Stimulated activated CD8-positive, alpha-beta memory T cell treated with anti-CD3 and anti-CD28 coated beads, Interleukin-7, amount 100 ng/mL, for 4 hours (primary cell): ENCODE data around the gene P2RY8.

ENCODE experiments used
- DNase-seq, 2 donors: peaks; one replicate each; pipeline ENCODE4 v3.0.0-alpha.2; 2020; ENCODE audit warnings: low read depth in 2 of 2

Gene P2RY8

DNA sequence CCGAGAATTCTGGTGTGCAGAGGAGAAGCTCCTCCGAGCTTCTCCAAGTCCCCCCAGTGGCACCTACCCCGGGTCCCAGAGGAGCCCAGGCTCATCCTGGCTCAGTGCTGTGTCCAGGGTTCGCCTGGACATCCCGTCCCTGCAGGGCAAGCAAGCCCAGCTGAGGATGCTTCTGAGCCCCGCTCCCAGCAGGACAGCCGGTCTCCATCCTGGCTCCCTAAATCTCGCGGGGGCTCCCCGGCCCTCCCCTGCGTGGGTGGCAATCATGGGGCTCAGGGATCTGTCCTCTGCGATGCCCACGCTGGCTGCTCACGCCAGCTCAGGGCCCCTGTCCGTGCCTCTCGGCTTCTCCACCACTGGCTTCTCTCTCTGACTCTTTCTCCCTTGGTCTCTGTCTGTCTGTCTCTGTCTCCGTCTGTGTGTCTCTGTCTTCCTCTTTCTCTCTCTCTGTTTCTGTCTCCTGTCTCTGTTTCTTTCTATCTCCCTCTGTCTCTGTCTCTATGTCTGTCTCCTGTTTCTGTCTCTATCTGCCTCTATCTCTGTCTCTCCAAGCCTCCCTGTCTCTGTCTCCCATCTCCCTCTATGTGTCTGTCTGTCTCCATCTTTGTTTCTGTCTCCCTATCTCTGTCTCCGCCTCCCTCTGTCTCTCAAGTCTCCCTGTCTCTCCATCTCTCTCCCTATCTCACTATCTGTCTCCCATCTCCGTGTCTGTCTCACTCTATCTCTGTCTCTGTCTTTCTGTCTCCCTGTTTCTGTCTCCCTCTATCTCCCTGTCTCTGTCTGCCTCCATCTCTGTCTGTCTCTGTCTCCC, 117.2 kb downstream of the P2RY8 start:
- no peak for DNase-seq

GRCh38 chrX:1418901-1419544, 118.0 kb downstream of the P2RY8 start:
- DNase-seq = no peak

DNA sequence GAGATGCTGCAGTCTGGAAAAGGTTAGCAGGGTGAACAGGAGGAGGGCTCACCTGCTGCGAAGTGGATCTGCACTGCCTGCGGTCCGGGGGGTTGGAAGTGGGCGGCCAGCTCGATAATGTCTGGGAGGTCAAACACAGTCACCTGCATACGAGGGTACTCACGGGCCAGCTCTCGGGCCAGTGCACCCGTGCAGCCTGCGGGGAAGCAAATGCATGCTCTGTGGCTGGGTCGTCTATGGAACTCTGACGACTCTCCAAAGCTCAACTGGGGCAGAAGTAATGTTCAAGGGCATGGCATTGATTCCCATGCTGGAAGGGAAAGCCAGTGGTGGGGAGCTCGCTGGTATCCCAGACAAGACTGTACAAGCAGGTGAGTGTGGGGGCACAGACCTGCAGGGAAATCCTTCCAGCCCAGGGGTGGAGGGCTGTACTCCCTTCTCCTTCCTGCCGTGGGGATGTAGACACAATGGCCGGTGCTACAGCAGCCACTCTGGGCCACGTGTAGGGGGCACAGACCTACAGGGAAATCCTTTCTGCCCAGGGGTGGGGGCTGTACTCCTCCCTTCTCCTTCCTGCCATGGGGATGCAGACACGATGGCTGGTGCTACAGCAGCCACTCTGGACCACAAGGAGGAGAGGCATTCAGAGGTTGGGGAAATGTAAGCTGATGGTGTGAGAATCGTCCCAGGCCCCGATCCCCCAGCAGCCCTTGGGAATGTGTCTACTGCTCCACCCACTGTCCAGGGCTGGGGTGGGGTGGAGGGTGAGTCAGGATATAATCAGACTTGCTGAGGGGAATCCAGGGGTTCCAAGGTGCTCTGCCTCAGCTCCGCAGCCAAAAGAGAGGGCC, 118.8 kb downstream of the P2RY8 start:
- no peak for DNase-seq

DNA sequence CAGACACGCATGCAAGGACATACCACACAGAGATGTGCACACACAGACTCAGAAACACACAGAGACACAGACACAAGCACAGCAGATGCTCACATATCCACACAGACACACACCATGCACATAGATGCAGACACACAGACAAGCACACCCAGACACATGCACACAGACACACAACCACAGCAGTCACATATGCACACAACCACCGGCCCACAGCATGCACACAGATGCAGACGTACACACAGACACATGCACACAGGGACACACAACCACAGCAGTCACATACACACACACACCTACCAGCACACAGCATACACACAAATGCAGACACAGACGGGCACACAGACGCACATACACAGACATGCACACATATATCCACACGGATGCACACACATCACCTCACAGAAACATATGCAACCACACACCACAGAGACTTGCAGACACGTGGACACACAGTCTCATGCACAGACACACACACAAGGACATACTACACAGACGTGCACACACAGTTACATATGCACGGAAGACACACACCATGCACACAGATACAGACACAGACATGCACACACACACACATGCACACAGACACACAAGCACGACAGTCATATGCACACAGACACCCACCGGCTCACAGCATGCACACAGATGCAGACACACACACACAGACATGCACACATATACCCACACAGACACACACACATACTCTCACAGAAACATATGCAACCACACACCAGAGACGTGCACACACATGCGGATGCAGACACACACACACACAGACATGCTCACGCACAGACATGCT, 119.8 kb downstream of the P2RY8 start:
- DNase-seq = no peak

- DNase-seq = no peak
Observed at GRCh38 chrX:1416327-1416784, 120.6 kb downstream of the P2RY8 start.
